HEK293 (cell line): Measurements from ENCODE around the gene MAP1LC3C.

Source experiments
- CTCF ChIA-PET: fragments of 350-600 bp; formaldehyde crosslinking; extraction: SDS; loops from one replicate; lab custom pipeline; 2021; ENCODE audit warnings: antibody characterized with exemption; lab: Yijun Ruan, JAX
- POLR2A ChIA-PET: fragments of 300-600 bp; formaldehyde crosslinking; extraction: SDS; loops from one replicate; lab custom pipeline; 2020; ENCODE audit warnings: antibody characterized with exemption, inconsistent platforms; lab: Yijun Ruan, JAX
- H3K27ac ChIP-seq: fragments of 200-500 bp; sonication (Bioruptor generic); 2 replicates; pipeline ENCODE4 v1.5.1; 2014; ENCODE audit warnings: low read depth, low read length, control low read depth, inconsistent platforms; ENCODE audit errors: extremely low read depth
- H3K36me3 ChIP-seq, 2 experiments: fragments of 200-500 bp in 1 of 2; sonication (Bioruptor generic) in 1 of 2; 1 replicate in 1 of 2; 2 replicates in 1 of 2; pipeline ENCODE4 v1.5.1; 2014 to 2017; ENCODE audit warnings: inconsistent platforms in 2 of 2, low read length in 2 of 2; ENCODE audit not compliant: control insufficient read depth in 2 of 2, insufficient read depth in 1 of 2
- H3K4me1 ChIP-seq: fragments of 200-500 bp; sonication (Bioruptor generic); 2 replicates; pipeline ENCODE4 v1.5.1; 2014; ENCODE audit warnings: mild to moderate bottlenecking, low read length, inconsistent platforms; ENCODE audit not compliant: control insufficient read depth, insufficient read depth
- H3K4me3 ChIP-seq: 2 replicates; pipeline ENCODE4 v1.5.1; 2011; ENCODE audit warnings: low read depth, mild to moderate bottlenecking, control low read depth, low read length, moderate library complexity
- H3K9me3 ChIP-seq: fragments of 200-500 bp; sonication (Bioruptor generic); 2 replicates; pipeline ENCODE4 v1.5.1; 2014; ENCODE audit warnings: low read depth, low read length, inconsistent platforms; ENCODE audit not compliant: control insufficient read depth, insufficient read depth
- KLF1 ChIP-seq: fragments of 450-650 bp; formaldehyde crosslinking; IDR thresholded peaks from 2 replicates; pipeline ENCODE4 v1.5.1; 2016; ENCODE audit warnings: missing biosample characterization, missing genetic modification characterization
- OVOL3 ChIP-seq: fragments of 450-650 bp; formaldehyde crosslinking; IDR thresholded peaks from 2 replicates; pipeline ENCODE4 v1.5.1; 2016; ENCODE audit warnings: missing biosample characterization, missing genetic modification characterization
- REPIN1 ChIP-seq: fragments of 450-650 bp; formaldehyde crosslinking; IDR thresholded peaks from 2 replicates; pipeline ENCODE4 v1.5.1; 2017; ENCODE audit warnings: missing biosample characterization, missing genetic modification characterization, low read depth
- REST ChIP-seq: fragments of 450-650 bp; formaldehyde crosslinking; IDR thresholded peaks from 2 replicates; pipeline ENCODE4 v1.5.1; 2016; ENCODE audit warnings: missing biosample characterization, missing genetic modification characterization
- TSHZ1 ChIP-seq: fragments of 450-650 bp; formaldehyde crosslinking; IDR thresholded peaks from 2 replicates; pipeline ENCODE4 v1.5.1; 2016; ENCODE audit warnings: missing biosample characterization, missing genetic modification characterization, borderline replicate concordance
- ZIC2 ChIP-seq: fragments of 450-650 bp; formaldehyde crosslinking; IDR thresholded peaks from 2 replicates; pipeline ENCODE4 v1.5.1; 2016; ENCODE audit warnings: missing biosample characterization, missing genetic modification characterization
- ZNF184 ChIP-seq: fragments of 450-650 bp; IDR thresholded peaks from 2 replicates; pipeline ENCODE4 v1.5.1; 2018; ENCODE audit warnings: missing biosample characterization, mild to moderate bottlenecking, missing genetic modification characterization
- ZNF19 ChIP-seq: fragments of 450-650 bp; formaldehyde crosslinking; IDR thresholded peaks from 2 replicates; pipeline ENCODE4; 2016; ENCODE audit warnings: missing biosample characterization, missing genetic modification characterization, low read depth
- ZNF571 ChIP-seq: fragments of 450-650 bp; formaldehyde crosslinking; IDR thresholded peaks from 2 replicates; pipeline ENCODE4 v1.5.0; 2017; ENCODE audit warnings: missing biosample characterization, missing genetic modification characterization
- ZNF626 ChIP-seq: fragments of 450-650 bp; sonication (Bioruptor Pico); formaldehyde crosslinking; IDR thresholded peaks from 2 replicates; pipeline ENCODE4 v1.5.1; 2018; ENCODE audit warnings: missing biosample characterization, missing genetic modification characterization, inconsistent platforms
- ZNF707 ChIP-seq: fragments of 450-650 bp; formaldehyde crosslinking; IDR thresholded peaks from 2 replicates; pipeline ENCODE4 v1.5.1; 2016; ENCODE audit warnings: missing biosample characterization, missing genetic modification characterization
- ZNF777 ChIP-seq: fragments of 450-650 bp; formaldehyde crosslinking; IDR thresholded peaks from 2 replicates; pipeline ENCODE4 v1.5.1; 2017; ENCODE audit warnings: missing biosample characterization, missing genetic modification characterization, borderline replicate concordance
- TF ChIP-seq, protein P1 (sequence below): fragments of 450-650 bp; formaldehyde crosslinking; IDR thresholded peaks from 2 replicates; pipeline ENCODE4 v1.5.1; 2016; ENCODE audit warnings: missing biosample characterization, missing genetic modification characterization
- TF ChIP-seq, protein P2 (sequence below): fragments of 450-650 bp; formaldehyde crosslinking; IDR thresholded peaks from 2 replicates; pipeline ENCODE4 v1.5.1; 2017; ENCODE audit warnings: missing biosample characterization, missing genetic modification characterization
- TF ChIP-seq, protein P3 (sequence below): fragments of 450-650 bp; formaldehyde crosslinking; IDR thresholded peaks from 2 replicates; pipeline ENCODE4 v1.5.1; 2017; ENCODE audit warnings: missing biosample characterization, missing genetic modification characterization

MAP1LC3C gene

GRCh38 chr1:241950390-241950789 lies 48.5 kb downstream of the MAP1LC3C start (continued):
- TF ChIP-seq, protein P1, sequence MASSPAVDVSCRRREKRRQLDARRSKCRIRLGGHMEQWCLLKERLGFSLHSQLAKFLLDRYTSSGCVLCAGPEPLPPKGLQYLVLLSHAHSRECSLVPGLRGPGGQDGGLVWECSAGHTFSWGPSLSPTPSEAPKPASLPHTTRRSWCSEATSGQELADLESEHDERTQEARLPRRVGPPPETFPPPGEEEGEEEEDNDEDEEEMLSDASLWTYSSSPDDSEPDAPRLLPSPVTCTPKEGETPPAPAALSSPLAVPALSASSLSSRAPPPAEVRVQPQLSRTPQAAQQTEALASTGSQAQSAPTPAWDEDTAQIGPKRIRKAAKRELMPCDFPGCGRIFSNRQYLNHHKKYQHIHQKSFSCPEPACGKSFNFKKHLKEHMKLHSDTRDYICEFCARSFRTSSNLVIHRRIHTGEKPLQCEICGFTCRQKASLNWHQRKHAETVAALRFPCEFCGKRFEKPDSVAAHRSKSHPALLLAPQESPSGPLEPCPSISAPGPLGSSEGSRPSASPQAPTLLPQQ (tag by site-specific recombination), result no peak

DNA sequence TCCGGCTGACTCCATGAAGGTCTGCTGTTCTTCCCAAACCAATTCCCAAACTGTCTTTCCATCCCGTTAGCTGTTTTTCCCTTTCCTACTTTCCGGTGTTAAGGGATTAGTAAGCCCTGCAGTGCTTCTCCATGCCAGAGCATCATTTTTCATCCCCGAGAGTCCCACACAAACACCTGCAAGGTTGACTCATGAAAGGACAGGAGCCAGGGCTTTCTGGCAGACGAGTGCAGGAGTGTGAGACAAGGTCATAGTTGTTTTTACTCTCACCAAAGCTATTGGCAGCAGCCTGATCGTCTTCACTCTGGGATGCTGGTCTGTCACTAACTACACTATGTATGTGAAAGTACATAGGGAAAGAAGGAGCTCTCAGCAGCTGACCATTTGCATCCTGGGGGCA lies 51.5 kb downstream of the MAP1LC3C start:
- Histone ChIP-seq H3K4me3 (no peak overlapping the region), H3K4me1 (no peaks in the 10 kb centered on the region), H3K36me3 (no peaks in the 10 kb centered on the region), H3K9me3 (no peaks in the 10 kb centered on the region), H3K27ac (no peak overlapping the region)
- CTCF ChIA-PET, result no interaction called here
- TF ChIP-seq ZNF707 (no peak), TSHZ1 (tag by site-specific recombination) (no peak), ZNF19 (tag by site-specific recombination) (no peak), ZIC2 (tag by site-specific recombination) (no peak), ZNF626 (tag by site-specific recombination) (no peak), ZNF777 (tag by site-specific recombination) (no peak), REST (tag by site-specific recombination) (no peak), ZNF571 (no peak), REPIN1 (tag by site-specific recombination) (no peak), OVOL3 (tag by site-specific recombination) (no peak), ZNF184 (tag by site-specific recombination) (no peak), KLF1 (tag by site-specific recombination) (no peak)
- TF ChIP-seq, protein P2, sequence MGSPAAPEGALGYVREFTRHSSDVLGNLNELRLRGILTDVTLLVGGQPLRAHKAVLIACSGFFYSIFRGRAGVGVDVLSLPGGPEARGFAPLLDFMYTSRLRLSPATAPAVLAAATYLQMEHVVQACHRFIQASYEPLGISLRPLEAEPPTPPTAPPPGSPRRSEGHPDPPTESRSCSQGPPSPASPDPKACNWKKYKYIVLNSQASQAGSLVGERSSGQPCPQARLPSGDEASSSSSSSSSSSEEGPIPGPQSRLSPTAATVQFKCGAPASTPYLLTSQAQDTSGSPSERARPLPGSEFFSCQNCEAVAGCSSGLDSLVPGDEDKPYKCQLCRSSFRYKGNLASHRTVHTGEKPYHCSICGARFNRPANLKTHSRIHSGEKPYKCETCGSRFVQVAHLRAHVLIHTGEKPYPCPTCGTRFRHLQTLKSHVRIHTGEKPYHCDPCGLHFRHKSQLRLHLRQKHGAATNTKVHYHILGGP (tag by site-specific recombination), result no peak
- TF ChIP-seq, protein P3, sequence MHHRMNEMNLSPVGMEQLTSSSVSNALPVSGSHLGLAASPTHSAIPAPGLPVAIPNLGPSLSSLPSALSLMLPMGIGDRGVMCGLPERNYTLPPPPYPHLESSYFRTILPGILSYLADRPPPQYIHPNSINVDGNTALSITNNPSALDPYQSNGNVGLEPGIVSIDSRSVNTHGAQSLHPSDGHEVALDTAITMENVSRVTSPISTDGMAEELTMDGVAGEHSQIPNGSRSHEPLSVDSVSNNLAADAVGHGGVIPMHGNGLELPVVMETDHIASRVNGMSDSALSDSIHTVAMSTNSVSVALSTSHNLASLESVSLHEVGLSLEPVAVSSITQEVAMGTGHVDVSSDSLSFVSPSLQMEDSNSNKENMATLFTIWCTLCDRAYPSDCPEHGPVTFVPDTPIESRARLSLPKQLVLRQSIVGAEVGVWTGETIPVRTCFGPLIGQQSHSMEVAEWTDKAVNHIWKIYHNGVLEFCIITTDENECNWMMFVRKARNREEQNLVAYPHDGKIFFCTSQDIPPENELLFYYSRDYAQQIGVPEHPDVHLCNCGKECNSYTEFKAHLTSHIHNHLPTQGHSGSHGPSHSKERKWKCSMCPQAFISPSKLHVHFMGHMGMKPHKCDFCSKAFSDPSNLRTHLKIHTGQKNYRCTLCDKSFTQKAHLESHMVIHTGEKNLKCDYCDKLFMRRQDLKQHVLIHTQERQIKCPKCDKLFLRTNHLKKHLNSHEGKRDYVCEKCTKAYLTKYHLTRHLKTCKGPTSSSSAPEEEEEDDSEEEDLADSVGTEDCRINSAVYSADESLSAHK (tag by site-specific recombination), result no peak
- TF ChIP-seq, protein P1 (tag by site-specific recombination), result no peak
- POLR2A ChIA-PET, result no interaction called here
